Activated CD4-positive, CD25-positive, alpha-beta regulatory T cell treated with anti-CD3 and anti-CD28 coated beads, Interleukin-2, amount 50 U/mL, for 16 hours (primary cell): Measurements from ENCODE around the gene WFIKKN1.
A peak's percentile ranks its signal among the peaks of the same experiment; 100 is the strongest.

Experiments used
- DNase-seq: peaks from one replicate; pipeline ENCODE4 v3.0.0-alpha.2; 2020; ENCODE audit warnings: low read depth, low spot score

The WFIKKN1 gene

DNA sequence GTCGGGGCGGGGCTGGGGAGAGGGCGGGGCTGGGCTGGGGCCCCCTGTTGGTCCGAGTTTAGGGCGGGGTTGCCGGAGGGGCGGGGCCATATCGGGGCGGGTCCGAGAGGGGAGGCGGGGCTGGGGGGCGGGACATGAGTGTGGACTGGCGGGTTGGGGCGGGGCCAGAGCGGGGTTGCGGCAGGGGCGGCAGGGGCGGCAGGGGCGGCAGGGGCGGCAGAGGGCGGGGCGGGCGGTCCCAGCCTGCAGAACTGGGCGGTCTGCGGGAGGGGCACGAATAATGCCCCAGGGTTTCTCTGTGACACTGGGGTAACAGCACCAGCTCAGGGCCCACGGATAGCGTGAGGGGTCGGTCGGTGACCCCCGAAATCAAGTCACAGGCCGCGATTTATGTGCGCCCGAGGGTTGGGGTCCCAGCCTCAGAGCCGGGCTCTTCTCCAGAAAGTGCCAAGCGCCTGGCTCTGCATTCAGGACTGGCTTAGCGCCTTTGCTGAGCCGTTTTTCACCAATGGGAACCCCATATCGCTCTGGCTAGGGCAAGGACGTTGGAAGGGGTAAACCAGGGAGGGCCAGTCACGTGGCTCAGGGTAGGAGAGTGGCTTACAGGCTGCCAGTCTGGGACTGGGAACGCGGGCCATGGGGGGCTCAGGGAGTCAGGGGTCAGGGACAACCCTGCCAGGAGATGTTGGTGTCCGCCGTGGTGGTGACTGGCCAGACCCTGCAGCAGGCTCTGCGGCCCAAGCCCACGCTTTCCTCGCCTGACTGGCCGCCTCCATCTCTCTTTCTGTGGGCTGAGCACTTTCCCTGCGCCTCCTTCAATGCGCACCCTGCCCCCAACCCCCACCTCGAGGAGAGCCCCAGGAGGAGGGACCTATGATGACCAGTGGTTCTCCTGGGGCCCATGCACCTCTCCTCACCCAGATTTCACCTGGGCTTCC lies 6.6 kb downstream of the WFIKKN1 start:
- peak; percentile 73 for DNase-seq

DNA sequence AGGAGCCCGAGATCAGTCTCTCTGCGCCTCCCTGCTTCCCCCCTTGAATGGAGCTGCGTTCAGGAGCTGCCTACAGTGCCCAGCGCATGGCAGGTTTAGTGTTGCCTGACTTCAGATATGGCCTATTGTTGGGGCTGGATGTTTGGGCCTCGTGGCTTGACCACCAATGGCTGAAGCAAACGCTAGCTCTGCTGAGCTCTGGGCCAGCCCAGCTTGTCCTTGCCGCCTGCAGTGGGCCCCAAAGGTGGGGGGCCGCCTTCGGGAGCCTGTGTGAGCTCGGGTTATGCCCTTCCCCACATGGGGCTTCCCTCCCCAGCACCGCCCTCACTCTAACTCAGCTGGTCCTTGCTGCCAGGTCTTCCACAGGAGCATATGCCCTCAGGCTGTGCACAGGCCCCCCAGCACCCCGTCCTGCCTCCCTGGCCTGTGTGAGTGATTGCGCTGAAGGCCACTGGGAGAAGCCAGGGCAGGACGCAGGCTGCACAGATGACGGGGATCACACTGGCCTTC lies 7.3 kb downstream of the WFIKKN1 start:
- no peak for DNase-seq

DNA sequence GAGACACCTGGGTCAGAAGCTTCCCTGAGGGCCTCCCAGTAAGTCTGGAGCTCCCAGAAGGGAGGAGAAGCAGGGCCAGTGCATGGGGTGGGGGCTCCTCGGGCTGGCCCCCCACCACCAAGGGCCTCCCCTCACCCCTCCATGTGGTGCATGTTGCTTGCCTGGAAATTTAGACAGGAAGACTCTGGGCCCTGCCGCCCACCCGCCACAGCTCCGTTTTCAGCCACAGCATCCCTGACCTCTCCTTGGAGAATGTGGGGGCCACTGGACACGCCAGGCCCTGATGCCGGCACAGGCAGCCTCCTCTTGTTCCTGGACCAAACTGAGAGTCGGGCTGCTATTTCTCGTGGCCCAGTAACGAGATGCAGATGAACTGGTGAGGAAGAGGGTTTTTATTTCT lies 8.1 kb downstream of the WFIKKN1 start:
- DNase-seq: no peak

DNA sequence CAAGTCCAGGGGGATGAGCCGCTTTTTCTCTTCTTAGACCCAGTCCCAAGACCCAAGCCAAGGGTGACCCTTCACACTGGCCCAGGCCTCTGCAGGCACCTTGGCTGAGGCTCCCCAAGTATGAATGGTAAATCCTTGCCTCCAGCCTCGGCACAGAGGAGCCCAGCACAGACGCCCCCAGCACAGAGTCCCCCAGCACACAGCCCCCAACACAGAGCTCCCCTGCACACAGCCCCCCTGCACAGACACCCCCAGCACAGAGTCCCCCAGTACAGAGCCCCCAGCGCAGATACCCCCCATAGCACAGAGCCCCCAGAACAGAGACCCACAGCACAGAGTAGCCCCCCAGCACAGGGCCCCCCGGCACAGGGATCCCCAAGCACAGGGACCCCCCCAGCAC lies 9.8 kb downstream of the WFIKKN1 start:
- no peak for DNase-seq

DNA sequence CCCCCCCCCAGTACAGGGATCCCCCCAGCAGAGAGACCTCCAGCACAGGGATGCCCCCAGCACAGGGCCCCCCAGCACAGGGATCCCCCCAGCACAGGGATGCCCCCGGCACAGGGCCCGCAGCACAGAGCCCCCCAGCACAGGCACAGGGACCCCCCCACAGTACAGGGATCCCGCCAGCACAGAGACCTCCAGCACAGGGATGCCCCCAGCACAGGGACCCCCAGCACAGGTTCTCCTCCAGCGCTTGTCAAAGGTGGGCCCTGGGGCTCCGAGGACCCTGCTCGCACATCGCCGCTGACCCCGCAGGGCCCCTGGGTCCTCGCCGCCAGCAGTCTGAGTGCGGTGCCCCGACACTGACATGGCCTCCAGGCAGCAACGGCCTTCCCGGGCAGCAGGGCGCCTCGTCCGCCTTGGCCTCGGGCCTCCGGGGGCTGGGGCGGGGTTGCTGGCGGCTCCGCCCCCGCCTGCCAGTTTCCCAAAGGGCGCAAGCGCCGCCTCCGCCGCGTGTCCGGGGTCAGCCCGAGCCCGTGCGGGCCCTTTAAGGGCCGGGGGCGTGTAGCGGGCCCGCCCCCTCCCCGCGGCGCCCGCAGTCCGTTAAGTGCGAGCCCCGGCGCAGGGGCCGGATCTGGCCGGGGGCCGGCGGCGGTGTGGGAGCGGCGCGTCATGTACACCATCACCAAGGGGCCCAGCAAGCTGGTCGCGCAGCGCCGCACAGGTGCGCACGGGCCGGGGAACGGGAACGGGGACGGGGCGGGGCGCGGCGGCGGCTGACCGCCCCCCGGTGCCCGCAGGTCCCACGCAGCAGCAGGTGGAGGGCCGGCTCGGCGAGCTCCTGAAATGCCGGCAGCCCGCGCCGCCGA lies 10.8 kb downstream of the WFIKKN1 start, which contains the start of gene MCRIP2:
MCRIP2 (plus strand) TSS at position 503 of the 863 bp plus-strand sequence; CDS start at position 667, 164 bp downstream.
- DNase-seq: no peak

DNA sequence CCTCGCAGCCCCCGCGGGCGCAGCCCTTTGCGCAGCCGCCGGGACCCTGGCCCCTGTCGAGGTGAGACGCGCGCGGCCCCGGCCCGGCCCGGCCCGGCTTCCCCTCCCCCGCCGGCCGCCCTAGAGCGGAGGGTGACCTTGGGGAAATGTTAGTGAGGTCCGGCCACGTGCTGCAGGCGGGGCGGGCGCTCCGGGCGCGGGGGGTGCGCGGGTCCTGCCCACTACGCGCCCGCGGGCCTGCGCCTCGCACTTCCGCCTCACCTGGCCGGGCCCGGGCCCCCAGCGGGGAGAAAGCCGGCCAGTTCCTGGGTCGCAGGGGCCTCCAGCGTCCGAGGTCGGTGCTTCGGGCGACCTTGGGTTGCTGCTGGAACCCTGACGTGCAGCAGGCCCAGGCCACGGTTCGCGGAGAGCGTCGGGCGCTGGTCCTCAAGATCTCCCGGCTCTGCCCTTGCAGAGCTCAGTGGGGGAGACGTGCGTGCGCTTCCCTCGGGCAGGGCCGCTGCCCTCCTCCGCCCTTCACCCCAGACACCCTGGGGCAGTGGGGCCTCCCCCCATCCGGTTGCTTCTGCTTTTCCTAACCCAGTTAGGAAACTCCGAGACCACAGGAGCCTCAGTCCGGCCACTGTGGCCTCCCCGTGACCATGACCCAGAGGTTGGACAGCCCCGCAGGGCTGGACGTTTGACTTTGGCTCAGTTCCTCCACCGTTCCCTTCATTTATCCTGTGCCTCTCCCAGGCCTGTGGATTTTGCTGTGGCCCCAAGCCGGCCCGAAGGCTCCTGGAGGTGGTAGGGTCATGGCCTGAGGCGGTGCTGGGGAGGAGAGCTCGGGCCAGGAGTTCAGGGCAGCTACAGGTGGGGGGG lies 11.6 kb downstream of the WFIKKN1 start:
- DNase-seq: no peak

DNA sequence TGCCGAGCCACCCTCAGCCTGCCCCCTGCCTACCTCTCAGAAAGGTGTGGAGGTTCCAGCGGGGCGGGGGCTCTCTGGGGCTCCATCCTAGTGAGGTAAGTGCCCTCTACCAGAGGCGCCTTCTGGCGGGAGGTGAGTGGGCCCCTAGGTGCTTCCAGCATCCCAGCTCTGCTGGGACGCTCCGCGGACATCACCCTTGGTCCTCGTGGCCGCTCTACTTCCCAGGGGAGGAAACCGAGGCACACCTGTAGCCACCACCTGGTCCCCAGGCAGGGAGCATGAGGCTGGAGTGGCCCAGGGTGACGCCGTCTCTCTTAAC lies 12.2 kb downstream of the WFIKKN1 start:
- no peak for DNase-seq

DNA sequence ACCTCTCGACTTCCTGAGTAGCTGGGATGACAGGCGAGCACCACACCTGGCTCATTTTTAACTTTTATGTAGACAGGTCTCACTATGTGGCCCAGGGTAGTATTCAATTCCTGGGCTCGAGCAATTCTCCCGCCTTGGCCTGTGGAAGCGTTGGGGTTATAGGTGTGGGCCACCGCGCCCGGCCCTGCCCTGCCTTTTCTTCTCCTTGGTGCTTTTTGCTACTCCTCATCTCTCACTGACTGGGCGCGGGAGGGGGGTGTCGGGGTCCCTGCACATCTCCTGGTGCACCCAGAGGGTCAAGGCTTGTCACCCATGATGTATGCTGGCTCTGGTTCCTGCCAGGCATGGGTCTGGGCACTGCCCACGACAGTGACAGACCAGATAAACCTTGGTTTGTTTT lies 13.8 kb downstream of the WFIKKN1 start:
- no peak for DNase-seq

DNA sequence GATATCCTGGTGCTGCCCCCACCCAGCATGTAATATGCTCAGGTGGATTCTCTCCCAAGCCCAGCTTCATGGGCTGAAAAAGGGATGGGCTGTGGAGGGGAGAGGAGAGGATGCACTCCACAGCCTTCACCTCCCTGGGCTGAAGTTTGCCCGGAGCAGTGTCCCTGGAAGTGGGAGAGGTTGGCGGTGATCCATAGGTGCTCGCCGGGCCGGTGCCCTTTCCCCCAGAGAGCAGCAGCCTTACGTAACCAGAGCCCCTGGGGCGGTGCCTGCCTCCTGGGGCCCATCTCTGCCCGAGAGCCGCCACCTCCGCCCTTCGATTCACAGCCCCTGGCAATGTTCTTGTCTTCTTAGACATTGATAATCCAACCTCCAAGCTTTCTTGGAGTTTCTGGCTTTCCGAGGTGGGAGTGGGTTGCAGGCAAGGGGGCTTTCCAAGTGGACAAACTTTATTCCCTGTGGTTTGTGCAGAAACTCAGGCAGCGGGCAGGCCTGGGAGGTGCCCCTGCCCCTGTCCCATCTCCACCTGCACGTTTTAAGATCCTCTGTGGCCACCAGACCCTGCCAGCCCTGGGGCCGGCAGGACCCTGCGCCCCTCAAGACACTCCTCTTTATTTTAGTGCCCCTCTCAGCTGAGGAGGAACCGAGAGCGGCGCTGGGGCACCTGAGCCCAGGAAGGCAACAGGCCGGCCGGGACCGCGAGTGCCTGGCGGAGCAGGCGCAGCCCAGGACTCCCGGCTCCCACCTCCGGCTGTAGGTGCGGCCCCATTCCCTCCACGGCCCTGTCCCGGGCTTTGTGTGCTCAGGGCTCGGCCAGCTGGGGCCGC lies 15.3 kb downstream of the WFIKKN1 start:
- no peak for DNase-seq

DNA sequence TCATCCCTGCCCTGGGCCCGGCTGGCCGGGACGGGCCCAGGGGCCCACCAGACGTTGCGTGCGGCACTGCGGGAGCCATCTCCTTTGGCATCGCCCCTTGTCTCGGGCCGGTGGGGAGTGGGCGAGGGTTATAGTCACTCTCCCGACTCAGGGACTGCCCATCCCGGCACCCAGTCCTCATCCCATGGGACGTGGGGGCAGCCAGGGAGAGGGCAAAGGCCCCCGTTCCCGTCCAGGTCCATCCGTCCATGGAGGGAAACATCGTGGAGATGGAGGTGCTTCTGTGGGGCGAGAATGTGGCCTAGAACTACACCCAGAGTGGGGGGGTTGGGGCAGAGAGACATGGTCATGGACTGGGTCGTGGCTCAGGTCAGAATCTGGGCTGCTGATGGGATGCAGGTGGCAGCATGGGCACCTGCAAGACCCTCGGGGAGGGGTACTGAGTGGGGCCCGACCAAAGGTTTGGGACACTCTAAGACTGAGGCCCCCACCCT lies 15.9 kb downstream of the WFIKKN1 start:
- no peak for DNase-seq

DNA sequence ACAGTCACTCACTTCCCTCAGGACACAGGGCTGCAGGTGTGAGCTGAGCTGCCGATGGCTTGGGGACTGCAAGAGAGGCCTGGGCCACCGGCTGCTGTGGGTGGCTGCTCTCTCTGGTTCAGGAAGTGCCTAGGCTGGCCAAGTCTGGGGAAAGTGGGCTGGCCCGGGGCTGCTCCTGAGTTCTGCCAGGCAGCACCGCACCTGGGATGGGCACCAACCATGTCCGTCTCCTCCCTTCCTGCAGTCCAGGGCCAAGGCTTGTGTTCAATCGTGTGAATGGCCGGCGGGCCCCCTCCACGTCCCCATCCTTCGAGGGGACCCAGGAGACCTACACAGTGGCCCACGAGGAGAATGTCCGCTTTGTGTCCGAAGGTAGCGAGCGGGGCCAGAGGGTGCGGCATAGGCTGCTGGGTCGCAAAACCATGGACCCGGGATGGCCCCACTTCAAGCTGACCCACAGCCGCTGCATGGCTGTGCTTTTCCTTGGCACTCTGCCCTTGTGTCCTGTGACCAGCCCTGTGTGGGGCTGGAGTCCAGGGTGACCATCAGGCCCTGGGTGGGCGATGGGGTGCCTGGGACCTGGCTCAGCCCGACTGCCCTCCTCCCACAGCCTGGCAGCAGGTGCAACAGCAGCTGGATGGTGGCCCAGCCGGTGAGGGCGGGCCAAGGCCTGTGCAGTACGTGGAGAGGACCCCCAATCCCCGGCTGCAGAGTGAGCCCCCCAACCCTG lies 16.6 kb downstream of the WFIKKN1 start:
- DNase-seq: no peak

DNA sequence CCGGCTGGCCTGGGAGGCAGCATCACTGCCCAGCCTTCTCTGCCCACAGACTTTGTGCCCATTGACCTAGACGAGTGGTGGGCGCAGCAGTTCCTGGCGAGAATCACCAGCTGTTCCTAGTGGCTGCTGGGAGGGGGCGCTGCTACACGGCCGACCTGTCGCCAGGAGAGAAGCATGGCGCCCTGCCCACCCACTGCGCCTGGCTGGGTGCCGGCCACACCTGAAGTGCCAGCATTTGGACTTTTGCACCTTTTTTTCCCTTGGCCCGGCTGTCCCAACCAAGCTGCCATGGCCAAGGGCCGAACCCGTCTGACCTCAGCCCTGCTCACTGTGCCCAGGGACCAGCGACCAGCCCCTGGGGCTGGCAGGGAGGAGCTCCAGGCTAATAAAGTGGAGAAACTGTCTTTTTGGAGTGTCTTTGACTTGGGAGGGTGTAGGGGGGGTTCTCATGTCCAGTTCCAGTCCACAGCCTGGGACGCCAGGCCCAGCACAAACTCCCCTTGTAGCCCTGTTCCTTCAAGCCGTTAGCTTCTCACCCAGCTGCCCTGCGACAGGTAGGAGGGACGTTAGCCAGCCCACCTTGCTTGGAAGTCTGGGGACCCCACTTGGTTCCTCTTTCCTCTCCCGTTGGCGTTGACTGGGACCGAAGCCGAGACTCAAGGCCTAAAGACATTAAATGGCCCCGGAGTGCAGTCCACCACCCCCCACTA lies 17.4 kb downstream of the WFIKKN1 start:
- no peak for DNase-seq

DNA sequence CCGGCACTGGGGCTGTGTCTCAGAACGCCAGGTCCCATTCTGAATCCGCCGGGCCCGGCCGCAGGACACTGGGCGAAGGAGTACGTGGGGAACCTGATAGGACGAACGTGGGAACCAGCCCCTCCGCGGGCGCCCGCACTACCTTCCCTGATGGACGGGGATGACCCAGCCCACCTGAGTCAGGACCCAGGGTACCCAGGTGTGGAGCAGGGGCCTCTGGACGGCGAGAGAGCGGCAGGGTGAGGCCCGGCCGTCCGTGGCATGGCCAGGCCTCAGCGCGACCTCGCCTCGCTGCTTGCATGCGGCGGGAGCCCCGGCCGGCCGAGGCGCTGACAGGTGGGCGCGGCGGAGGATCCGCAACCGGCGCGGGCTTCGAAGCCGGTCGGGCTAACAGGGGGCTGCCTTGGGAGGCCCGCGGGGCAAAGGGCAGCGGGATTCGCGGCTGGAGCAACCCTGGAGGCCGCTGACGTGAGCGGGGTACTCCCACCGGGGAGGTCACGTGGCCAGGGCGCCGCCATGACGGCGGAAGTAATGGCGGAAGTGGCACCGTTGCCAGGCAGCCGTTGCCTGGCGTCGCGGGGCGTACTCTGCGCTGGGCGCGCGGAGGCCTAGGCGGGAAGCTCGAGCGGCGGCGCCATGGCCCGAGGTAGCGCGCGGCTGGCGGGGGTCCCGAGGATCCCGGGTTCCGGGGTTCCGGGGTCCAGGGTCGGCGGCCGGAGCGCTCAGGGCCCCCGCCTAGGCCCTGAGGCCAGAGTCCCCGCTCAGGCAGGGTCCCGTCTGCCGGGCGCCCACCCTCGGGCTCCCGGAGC lies 18.2 kb downstream of the WFIKKN1 start, which contains the start of gene WDR90:
WDR90 (plus strand) TSS at position 585 of the 809 bp plus-strand sequence; CDS start at position 637, 52 bp downstream.
- DNase-seq: peak; percentile 87

DNA sequence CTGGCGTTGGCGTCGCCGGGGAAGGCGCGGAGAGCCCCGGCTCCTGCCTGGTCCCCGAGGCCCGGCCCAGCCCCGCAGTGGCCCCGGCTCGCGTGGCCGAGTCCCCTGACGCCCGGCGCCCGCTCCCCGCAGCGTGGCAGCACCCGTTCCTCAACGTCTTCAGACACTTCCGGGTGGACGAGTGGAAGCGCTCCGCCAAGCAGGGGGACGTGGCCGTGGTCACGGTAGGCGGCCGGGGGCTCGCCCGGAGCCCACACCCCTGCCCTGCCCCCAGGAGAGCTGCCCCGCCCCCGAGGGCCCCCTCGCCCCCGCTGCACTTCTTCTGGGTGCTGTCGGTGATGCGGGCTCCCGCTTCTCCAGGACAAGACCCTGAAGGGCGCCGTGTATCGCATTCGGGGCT lies 18.8 kb downstream of the WFIKKN1 start:
- no peak for DNase-seq

DNA sequence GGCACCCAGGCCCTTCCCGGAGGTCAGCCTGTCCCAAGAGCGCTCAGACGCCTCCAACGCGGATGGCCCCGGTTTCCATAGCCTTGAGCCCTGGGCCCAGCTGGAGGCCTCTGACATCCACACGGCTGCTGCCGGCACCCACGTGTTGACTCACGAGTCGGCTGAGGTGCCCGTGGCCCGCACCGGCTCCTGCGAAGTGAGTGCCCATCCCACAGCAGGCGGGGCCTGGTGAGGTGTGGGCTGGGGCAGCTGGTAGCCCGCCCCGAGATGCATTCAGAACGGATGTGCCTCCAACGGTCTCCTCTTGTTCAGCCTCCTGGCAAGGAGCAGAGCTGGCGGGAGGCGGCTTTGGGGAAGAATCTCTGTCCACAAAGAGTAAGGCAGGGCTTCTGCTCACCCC lies 21.1 kb downstream of the WFIKKN1 start:
- no peak for DNase-seq

DNA sequence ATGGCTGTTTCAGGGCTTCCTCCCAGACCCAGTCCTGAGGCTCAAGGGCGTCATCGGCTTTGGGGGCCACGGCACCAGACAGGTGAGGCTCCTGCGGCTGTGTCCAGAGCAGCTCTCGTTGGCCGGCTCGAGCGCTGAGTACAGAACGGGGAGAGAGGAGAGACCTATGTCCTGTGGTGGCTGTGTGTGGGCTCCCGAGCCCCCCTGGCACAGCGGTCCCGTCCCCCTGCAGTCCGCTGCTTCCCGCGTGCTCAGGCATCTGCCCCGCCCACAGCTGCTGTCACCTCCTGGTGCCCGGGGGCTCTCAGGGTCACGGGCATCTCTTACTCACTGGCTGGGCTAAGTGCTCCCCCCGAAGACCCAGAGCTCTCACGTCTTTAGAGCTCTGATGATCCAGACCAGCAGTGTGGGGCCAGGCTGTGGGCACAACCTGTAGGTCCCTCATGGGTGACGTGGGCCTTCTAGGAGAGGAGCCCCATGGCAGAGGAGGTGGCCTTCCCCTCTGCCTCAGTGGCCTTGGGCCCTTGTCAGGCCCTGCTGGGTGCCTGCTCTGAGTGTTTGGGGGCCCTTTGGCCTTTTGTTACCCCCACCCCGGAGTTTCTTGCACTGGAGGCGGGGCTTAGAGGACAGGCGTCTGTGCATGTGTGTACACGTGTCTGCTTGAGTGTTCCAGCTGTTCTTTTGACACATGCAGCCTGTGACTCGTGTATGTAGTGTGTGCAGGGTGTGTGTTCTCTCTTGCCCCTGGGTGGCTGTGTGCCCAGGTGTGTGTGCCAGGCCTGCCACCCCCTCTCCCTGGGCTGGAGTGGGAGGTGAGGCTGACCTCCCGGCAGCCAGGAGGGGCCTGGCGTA lies 21.9 kb downstream of the WFIKKN1 start:
- no peak for DNase-seq

DNA sequence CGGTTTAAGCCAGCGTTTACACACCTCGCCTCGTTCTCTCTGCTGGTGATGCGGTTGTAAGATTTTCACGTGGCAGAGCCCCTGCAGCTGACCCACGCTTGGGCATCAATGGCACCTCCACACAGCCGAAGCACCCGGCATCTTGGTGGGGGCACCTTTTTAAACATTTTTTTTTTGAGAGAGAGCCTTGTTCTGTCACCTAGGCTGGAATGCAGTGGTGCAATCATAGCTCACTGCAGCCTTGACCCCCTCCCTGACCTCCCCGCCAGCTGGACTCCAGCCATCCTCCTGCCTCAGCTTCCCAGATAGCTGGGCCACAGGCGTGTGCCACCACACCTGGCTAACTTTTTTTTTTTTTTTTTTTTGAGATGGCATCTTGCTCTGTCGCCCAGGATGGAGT lies 23.2 kb downstream of the WFIKKN1 start:
- no peak for DNase-seq
